K562 (cell line): ENCODE data around the gene ID2. TPM values are rescaled to one million over a fixed set of nuclear protein-coding genes. Genes with fewer than 3 reads are reported as not detected.

ENCODE experiments used
- ATAC-seq: fragments of 200-7000 bp; cut with Tn5 transposase; 3 replicates; pipeline ENCODE4 v1.9.1; 2020; ENCODE audit warnings: moderate library complexity
- BruUV-seq: library from RNA; stranded (reverse); fragments of 400-500 nt; replicated peaks from 2 replicates; lab custom pipeline; 2021; lab: Mats Ljungman, UMichigan
- CTCF ChIA-PET: fragments of 300-600 bp; formaldehyde crosslinking; extraction: SDS; loops from one replicate; lab custom pipeline; 2021; ENCODE audit warnings: low intra/inter-chr PET ratio; lab: Yijun Ruan, JAX
- POLR2A ChIA-PET: fragments of 300-600, 350-650 bp; sonication (Branson Sonifier 250); formaldehyde crosslinking; extraction: SDS; loops from one replicate; lab custom pipeline; 2021; ENCODE audit warnings: antibody characterized with exemption, inconsistent platforms; lab: Yijun Ruan, JAX
- DNase-seq, 4 experiments: peaks; one replicate each; pipeline versions ENCODE4 v3.0.0 to v3.0.0-alpha.2; 2011 to 2018; ENCODE audit warnings: low spot score in 3 of 4, mixed read lengths in 3 of 4; ENCODE audit errors: extremely low read depth in 1 of 4
- FAIRE-seq: peaks from 2 replicates; lab custom pipeline; 2011; peaks lifted over from hg19 to GRCh38; lab: Jason Lieb, UNC
- H2AFZ ChIP-seq: 2 replicates; pipeline ENCODE4 v1.6.0; 2011; ENCODE audit warnings: low read depth, low read length, control low read depth, inconsistent platforms
- H3K27ac ChIP-seq: fragments of 200-600 bp; 3 replicates; pipeline ENCODE4 v1.8.0; 2011; ENCODE audit warnings: low read depth, mild to moderate bottlenecking, control low read depth, inconsistent platforms, low read length, moderate library complexity, mixed read lengths; ENCODE audit errors: extremely low read depth
- H3K27me3 ChIP-seq, 2 experiments: fragments of 300-600 bp in 1 of 2; 2 replicates in 1 of 2; 3 replicates in 1 of 2; pipeline versions ENCODE4 v1.6.0 to v1.8.0; 2011; ENCODE audit warnings: inconsistent platforms in 2 of 2, low read length in 2 of 2, mild to moderate bottlenecking in 1 of 2, mixed read lengths in 1 of 2, moderate library complexity in 1 of 2; ENCODE audit not compliant: control insufficient read depth in 2 of 2, insufficient read depth in 2 of 2
- H3K36me3 ChIP-seq: fragments of 300-600 bp; 3 replicates; pipeline ENCODE4 v1.8.0; 2011; ENCODE audit warnings: mild to moderate bottlenecking, low read length, inconsistent platforms; ENCODE audit not compliant: control insufficient read depth, insufficient read depth
- H3K4me1 ChIP-seq, 2 experiments: fragments of 200-600 bp in 1 of 2; replicated peaks in 1 of 2; 2 replicates in 1 of 2; 3 replicates in 1 of 2; pipeline versions ENCODE4 v1.5.1 to v1.8.0; 2011; ENCODE audit warnings: inconsistent platforms in 2 of 2, low read length in 2 of 2, mild to moderate bottlenecking in 1 of 2, mixed read lengths in 1 of 2, moderate library complexity in 1 of 2; ENCODE audit not compliant: control insufficient read depth in 2 of 2, insufficient read depth in 2 of 2
- H3K4me2 ChIP-seq: 2 replicates; pipeline ENCODE4 v1.6.1; 2011; ENCODE audit warnings: low read length, control low read depth, inconsistent platforms, mixed read lengths; ENCODE audit not compliant: insufficient read depth
- H3K4me3 ChIP-seq: fragments of 200-600 bp; sonication (generic), shearing (Covaris generic); 2 replicates; pipeline ENCODE4 v1.5.1; 2016; ENCODE audit warnings: control low read depth, inconsistent platforms
- H3K79me2 ChIP-seq: fragments of 200-600 bp; 3 replicates; pipeline ENCODE4 v1.8.0; 2011; ENCODE audit warnings: low read length, inconsistent platforms; ENCODE audit not compliant: control insufficient read depth, insufficient read depth
- H3K9ac ChIP-seq, 2 experiments: 2 replicates each; pipeline versions ENCODE4 v1.6.0 to v1.6.1; 2011; ENCODE audit warnings: low read depth in 2 of 2, low read length in 2 of 2, control low read depth in 1 of 2, inconsistent platforms in 1 of 2, mild to moderate bottlenecking in 1 of 2, mixed read lengths in 1 of 2; ENCODE audit not compliant: insufficient read depth in 1 of 2
- H3K9me1 ChIP-seq: one replicate; pipeline ENCODE4 v1.6.0; 2011; ENCODE audit warnings: inconsistent platforms, mild to moderate bottlenecking, low read length, moderate library complexity; ENCODE audit not compliant: control insufficient read depth, insufficient read depth
- H3K9me3 ChIP-seq: replicated peaks from 2 replicates; pipeline ENCODE4 v1.5.1; 2011; ENCODE audit warnings: low read depth, low read length, inconsistent platforms; ENCODE audit not compliant: control insufficient read depth, insufficient read depth
- H4K20me1 ChIP-seq: replicated peaks from 2 replicates; pipeline ENCODE4 v1.6.1; 2011; ENCODE audit warnings: low read length, inconsistent platforms, mixed read lengths; ENCODE audit not compliant: control insufficient read depth, insufficient read depth
- CLOCK ChIP-seq: fragments of 250-450 bp; sonication (Bioruptor Pico); IDR thresholded peaks from 2 replicates; pipeline ENCODE4 v1.4.0; 2020; ENCODE audit warnings: mild to moderate bottlenecking, moderate library complexity, borderline replicate concordance
- CREB1 ChIP-seq, 2 experiments: sonication (generic) in 1 of 2; formaldehyde crosslinking in 1 of 2; IDR thresholded peaks; 2 replicates each; pipeline versions ENCODE4 v1.6.1 to v1.8.0; 2012 to 2022; ENCODE audit warnings: inconsistent platforms in 1 of 2, mild to moderate bottlenecking in 1 of 2, missing genetic modification reagents in 1 of 2, moderate library complexity in 1 of 2
- DPF2 ChIP-seq: fragments of 450-650 bp; IDR thresholded peaks from 2 replicates; pipeline ENCODE4 v1.6.1; 2016
- EHMT2 ChIP-seq: fragments of 450-650 bp; IDR thresholded peaks from 2 replicates; pipeline ENCODE4 v1.6.1; 2018; ENCODE audit warnings: antibody characterized with exemption
- MAFF ChIP-seq: IDR thresholded peaks from 2 replicates; pipeline ENCODE4 v1.6.1; 2012; ENCODE audit warnings: low read length, improper control_type of control experiment
- MNT ChIP-seq, 2 experiments: fragments of 450-650 bp; conservative IDR thresholded peaks; 2 replicates each; pipeline ENCODE4 v1.6.1; 2017; ENCODE audit warnings: mild to moderate bottlenecking in 2 of 2, moderate library complexity in 2 of 2
- PATZ1 ChIP-seq: fragments of 250-450 bp; sonication (Bioruptor Pico); IDR thresholded peaks from 2 replicates; pipeline ENCODE4 v1.5.0; 2020; ENCODE audit warnings: mild to moderate bottlenecking, borderline replicate concordance
- POLR2B ChIP-seq: fragments of 450-650 bp; IDR thresholded peaks from 2 replicates; pipeline ENCODE4 v1.6.1; 2018; ENCODE audit warnings: low read depth; ENCODE audit not compliant: partially characterized antibody
- SAP30 ChIP-seq: fragments of 200-600 bp; sonication (generic); IDR thresholded peaks from 2 replicates; pipeline ENCODE4 v1.6.1; 2012; ENCODE audit warnings: borderline replicate concordance, low read depth, mild to moderate bottlenecking, moderate library complexity, low read length, control low read depth, inconsistent platforms; ENCODE audit not compliant: insufficient read depth, poor library complexity, severe bottlenecking
- SMAD4 ChIP-seq: fragments of 250-450 bp; sonication (Bioruptor Pico); conservative IDR thresholded peaks from 2 replicates; pipeline ENCODE4 v1.8.0; 2021; ENCODE audit warnings: inconsistent platforms, mild to moderate bottlenecking, moderate library complexity
- TSC22D4 ChIP-seq: fragments of 450-650 bp; IDR thresholded peaks from 2 replicates; pipeline ENCODE4 v1.6.1; 2016; ENCODE audit warnings: missing genetic modification characterization, missing biosample characterization, control low read depth
- ZBED1 ChIP-seq: IDR thresholded peaks from 2 replicates; pipeline ENCODE4 v1.6.1; 2014
- ZFP30 ChIP-seq: fragments of 250-450 bp; sonication (Bioruptor Pico); IDR thresholded peaks from 2 replicates; pipeline ENCODE4 v1.8.0; 2022; ENCODE audit warnings: moderate library complexity, mild to moderate bottlenecking, inconsistent platforms, borderline replicate concordance
- WGBS: fragments of 100-300 bp; shearing (Covaris generic); methylation state at CpG from one replicate; pipeline ENCODE4 v1.1.6; 2016; ENCODE audit warnings: low coverage, mixed read lengths; ENCODE audit not compliant: insufficient coverage; ENCODE audit errors: missing lambda C conversion rate; 5-methylcytosine and 5-hydroxymethylcytosine counted together
- in situ Hi-C: fragments of 300-500 bp; cut with MboI; formaldehyde crosslinking; loops from 4 replicates; pipeline ENCODE4 v1.15.0; 2018; ENCODE audit warnings: inconsistent platforms, mixed read lengths
- intact Hi-C: fragments of 100-400 bp; cut with micrococcal nuclease; formaldehyde crosslinking; loops from 2 replicates; pipeline ENCODE4 v1.14.2; 2022
- polyA plus RNA-seq, 8 experiments: library from polyadenylated mRNA; depleted of rRNA in 4 of 8; stranded (reverse) in 5 of 8; unstranded in 3 of 8; fragments of >200 nt; fragmentation: Nextera tagmentation in 2 of 8; fragmentation: Illumina TruSeq in 1 of 8; extraction: Ambion mirVana in 2 of 8; extraction: Trizol in 1 of 8; gene quantifications; 2 replicates each; pipeline versions ENCODE4 v1.2.1 to v1.2.3, GENCODE V29; 2011 to 2014; ENCODE audit warnings: inconsistent platforms in 1 of 8, missing spikeins in 1 of 8
- total RNA-seq, 7 experiments: library from RNA; depleted of rRNA in 6 of 7; stranded (reverse); fragments of >200 nt in 6 of 7; fragmentation: Illumina TruSeq in 2 of 7; extraction: Trizol in 2 of 7; gene quantifications; 2 replicates each; pipeline versions ENCODE4 v1.2.1 to v1.2.3, GENCODE V29; 2011 to 2021; ENCODE audit warnings: low replicate concordance in 1 of 7

The ID2 gene
- total and polyA plus RNA-seq, 9 of the 15 experiments (the other 6 are each of a cell fraction or from before 2014, with no cell fraction given), result 8.0 to 35.7 (median 16.6) TPM

- no peak overlapping the region for H3K4me2 ChIP-seq
- peaks cover 0 to 9% of the 10 kb centered on the region in 2 experiments; a peak in 1 of 5 replicates for H3K27me3 ChIP-seq
- in situ Hi-C loops (no loop called here), intact Hi-C loops (no loop called here)
- ChIA-PET POLR2A (interaction anchor here (1.1 to 1.7 kb wide), 3 partner anchors 7 to 25 kb away, joined by 3 to 6 read pairs (median 6); partner anchors contain the start of gene ID2), CTCF (no interaction called here)
- H3K9ac ChIP-seq, result no peak overlapping the region
- H3K79me2 ChIP-seq, result no peaks in the 10 kb centered on the region
- DNase-seq (no peak), FAIRE-seq (no peak), ATAC-seq (no peak)
- WGBS, result 13% methylated on average over 4 of the region's 4 CpGs
- H3K9me3 ChIP-seq, result no peaks in the 10 kb centered on the region
- peaks cover 7 to 22% of the 10 kb centered on the region in 2 experiments for H3K4me1 ChIP-seq
- BruUV-seq, result no TSS peak
- no peak overlapping the region for H2AFZ ChIP-seq
- TF ChIP-seq EHMT2 (no peak), MAFF (no peak), POLR2B (no peak), SMAD4 (CRISPR knock-in tag) (no peak), PATZ1 (no peak), MNT (conservative IDR thresholded peaks at IDR 0.05) (no peak), CREB1 (IDR thresholded peaks at IDR 0.05) (no peak), CREB1 (CRISPR knock-in tag; IDR thresholded peaks at IDR 0.05) (no peak), CLOCK (CRISPR knock-in tag) (no peak), SAP30 (no peak), DPF2 (no peak), ZBED1 (no peak), TSC22D4 (tag) (no peak), ZFP30 (no peak)
- no peak overlapping the region for H3K27ac ChIP-seq
- no peaks in the 10 kb centered on the region for H3K36me3 ChIP-seq
- no peaks in the 10 kb centered on the region for H3K9me1 ChIP-seq
- no peak overlapping the region for H3K4me3 ChIP-seq
- no peaks in the 10 kb centered on the region for H4K20me1 ChIP-seq
Measured at GRCh38 chr2:8656811-8657210, 25.0 kb upstream of the ID2 start.
